Measurements from ENCODE around the gene SLK. TPM values are rescaled to one million over a fixed set of nuclear protein-coding genes. Genes with fewer than 3 reads are reported as not detected.

The SLK gene
- total and polyA plus RNA-seq, 2 of the 4 experiments (the other 2 are of a cell fraction) = 8.1 to 21.5 TPM

DNA sequence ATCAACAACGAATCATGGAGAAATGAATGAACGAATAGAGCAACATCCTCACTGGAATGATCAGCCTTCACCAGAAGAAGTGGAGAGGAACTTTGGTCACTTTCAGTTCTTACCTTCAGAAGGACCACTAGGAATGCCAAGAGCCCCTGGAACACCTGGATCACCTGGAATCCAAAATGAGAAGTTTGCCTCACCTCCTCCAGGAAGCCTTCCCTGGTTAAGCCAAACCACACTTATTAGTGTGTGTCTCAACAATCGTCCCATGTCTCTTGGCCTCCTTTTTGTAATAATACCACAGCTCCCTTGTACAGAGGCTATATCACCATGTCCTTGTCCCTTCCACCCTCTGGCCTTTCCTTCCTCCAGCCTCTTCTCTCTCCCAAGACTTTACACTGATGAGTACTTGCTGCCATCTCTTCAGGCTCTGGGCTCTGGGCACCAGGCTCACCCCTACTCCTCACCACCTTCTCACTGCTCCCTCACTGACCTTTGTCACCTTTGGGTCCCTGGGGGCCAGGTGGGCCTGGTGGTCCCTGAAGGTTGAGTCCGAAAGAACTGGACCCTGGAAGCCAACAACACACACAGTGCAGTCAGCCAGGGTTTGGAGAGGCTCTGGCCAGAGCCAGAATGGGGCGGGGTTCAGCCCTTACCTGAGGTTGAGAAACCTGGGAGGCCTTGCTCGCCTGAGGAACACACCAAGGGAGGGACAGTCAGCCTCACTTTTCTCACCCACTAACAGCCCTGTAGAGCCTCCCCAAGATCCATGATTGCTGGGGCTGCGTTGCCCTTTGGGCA lies 72.2 kb downstream of the SLK start:
- Histone ChIP-seq H4K8ac (ENCODE audit: low read depth in 2 of 2, low read length in 2 of 2) (no peak overlapping the region), H3K27me3 (ENCODE audit: control insufficient read depth, insufficient read depth, low read length) (no peaks in the 10 kb centered on the region), H4K5ac (ENCODE audit: low read depth, low read length) (no peak overlapping the region), H3K9ac (ENCODE audit: low read depth, low read length) (no peak overlapping the region), H3K23ac (ENCODE audit: low read depth, low read length) (no peak overlapping the region), H3K4me2 (ENCODE audit: low read depth, low read length) (no peak overlapping the region), H2BK120ac (ENCODE audit: low read depth, low read length) (no peak overlapping the region), H2AK5ac (ENCODE audit: low read depth, low read length) (no peak overlapping the region), H4K91ac (ENCODE audit: insufficient read depth, low read depth, low read length) (no peak overlapping the region), H2BK20ac (ENCODE audit: low read depth, low read length) (no peak overlapping the region), H4K20me1 (ENCODE audit: insufficient read depth, low read length) (no peaks in the 10 kb centered on the region), H3K9me3 (ENCODE audit: control insufficient read depth, insufficient read depth, low read length) (no peaks in the 10 kb centered on the region), H3K4me3 (ENCODE audit: insufficient read depth, low read depth, low read length) (no peak overlapping the region), H2AFZ (replicated peaks; ENCODE audit: low read length, poor library complexity) (no peak overlapping the region), H3K79me1 (ENCODE audit: low read depth in 1 of 2, low read length in 2 of 2) (no peaks in the 10 kb centered on the region), H2AK9ac (replicated peaks; ENCODE audit: low read depth, low read length, poor library complexity) (no peak overlapping the region), H3K4me1 (ENCODE audit: control insufficient read depth, insufficient read depth, low read length) (no peaks in the 10 kb centered on the region), H3K36me3 (ENCODE audit: control insufficient read depth, insufficient read depth, low read length) (no peaks in the 10 kb centered on the region), H3K14ac (replicated peaks; ENCODE audit: low read depth, low read length) (no peak overlapping the region), H3K4ac (ENCODE audit: low read depth, low read length) (no peak overlapping the region), H2BK15ac (ENCODE audit: low read depth, low read length) (no peak overlapping the region), H3K56ac (ENCODE audit: extremely low read depth, insufficient read depth, low read length) (no peak overlapping the region), H2BK5ac (ENCODE audit: low read depth, low read length, poor library complexity, severe bottlenecking) (no peak overlapping the region), H3K18ac (ENCODE audit: low read depth, low read length) (no peak overlapping the region), H3K27ac (ENCODE audit: insufficient read depth, low read length) (no peak overlapping the region), H3K9me1 (ENCODE audit: insufficient read depth, low read length) (peaks cover 12% of the 10 kb centered on the region; the same call in 1 of the 2 replicates)
- ATAC-seq (ENCODE audit: low read depth) (no peak), DNase-seq (no peak)
- ChIA-PET CTCF (no interaction called here), POLR2A (ENCODE audit: unreplicated experiment) (no interaction called here)
- intact Hi-C loops (cut with micrococcal nuclease) (no loop called here), dilution Hi-C loops (cut with HindIII; ENCODE audit: low sequenced_read_pairs, unreplicated experiment) (no loop called here), in situ Hi-C loops (cut with MboI; ENCODE audit: low sequenced_read_pairs) (no loop called here)
- 100% methylated on average over 1 of the region's 7 CpGs; no CpG with 5 or more reads in 1 of the 2 experiments for WGBS, 2 experiments (ENCODE audit: extremely low coverage in 2 of 2, insufficient read length in 1 of 2)
- BruUV-seq (replicated peaks) = no TSS peak
- TF ChIP-seq, protein P1, sequence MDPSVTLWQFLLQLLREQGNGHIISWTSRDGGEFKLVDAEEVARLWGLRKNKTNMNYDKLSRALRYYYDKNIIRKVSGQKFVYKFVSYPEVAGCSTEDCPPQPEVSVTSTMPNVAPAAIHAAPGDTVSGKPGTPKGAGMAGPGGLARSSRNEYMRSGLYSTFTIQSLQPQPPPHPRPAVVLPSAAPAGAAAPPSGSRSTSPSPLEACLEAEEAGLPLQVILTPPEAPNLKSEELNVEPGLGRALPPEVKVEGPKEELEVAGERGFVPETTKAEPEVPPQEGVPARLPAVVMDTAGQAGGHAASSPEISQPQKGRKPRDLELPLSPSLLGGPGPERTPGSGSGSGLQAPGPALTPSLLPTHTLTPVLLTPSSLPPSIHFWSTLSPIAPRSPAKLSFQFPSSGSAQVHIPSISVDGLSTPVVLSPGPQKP (IDR thresholded peaks at IDR 0.05; ENCODE audit: borderline replicate concordance, low read depth, low read length) = no peak
- TF ChIP-seq CEBPB (IDR thresholded peaks at IDR 0.05; ENCODE audit: low read depth, low read length) (no peak), FOS (IDR thresholded peaks at IDR 0.05; ENCODE audit: low read depth, low read length) (no peak), CHD1 (IDR thresholded peaks at IDR 0.05; ENCODE audit: low read depth, low read length) (no peak)
- TF ChIP-seq, protein P2, sequence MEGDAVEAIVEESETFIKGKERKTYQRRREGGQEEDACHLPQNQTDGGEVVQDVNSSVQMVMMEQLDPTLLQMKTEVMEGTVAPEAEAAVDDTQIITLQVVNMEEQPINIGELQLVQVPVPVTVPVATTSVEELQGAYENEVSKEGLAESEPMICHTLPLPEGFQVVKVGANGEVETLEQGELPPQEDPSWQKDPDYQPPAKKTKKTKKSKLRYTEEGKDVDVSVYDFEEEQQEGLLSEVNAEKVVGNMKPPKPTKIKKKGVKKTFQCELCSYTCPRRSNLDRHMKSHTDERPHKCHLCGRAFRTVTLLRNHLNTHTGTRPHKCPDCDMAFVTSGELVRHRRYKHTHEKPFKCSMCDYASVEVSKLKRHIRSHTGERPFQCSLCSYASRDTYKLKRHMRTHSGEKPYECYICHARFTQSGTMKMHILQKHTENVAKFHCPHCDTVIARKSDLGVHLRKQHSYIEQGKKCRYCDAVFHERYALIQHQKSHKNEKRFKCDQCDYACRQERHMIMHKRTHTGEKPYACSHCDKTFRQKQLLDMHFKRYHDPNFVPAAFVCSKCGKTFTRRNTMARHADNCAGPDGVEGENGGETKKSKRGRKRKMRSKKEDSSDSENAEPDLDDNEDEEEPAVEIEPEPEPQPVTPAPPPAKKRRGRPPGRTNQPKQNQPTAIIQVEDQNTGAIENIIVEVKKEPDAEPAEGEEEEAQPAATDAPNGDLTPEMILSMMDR (conservative IDR thresholded peaks at IDR 0.05; ENCODE audit: low read depth, low read length) = no peak

Measured in IMR-90 (cell line).